Fibroblast of villous mesenchyme (primary cell): ENCODE measurements around the gene SLC35F3. TPM values are rescaled to one million over a fixed set of nuclear protein-coding genes. Genes with fewer than 3 reads are reported as not detected.

Experiments used
- DNase-seq: peaks from one replicate; pipeline ENCODE4 v3.0.0-alpha.2; 2010; ENCODE audit warnings: low read depth
- H3K4me3 ChIP-seq: 2 replicates; pipeline ENCODE4 v1.5.1; 2011; ENCODE audit warnings: low read depth, mild to moderate bottlenecking, low read length
- total RNA-seq: library from RNA; depleted of rRNA; stranded (reverse); fragments of >200 nt; gene quantifications from 2 replicates; pipeline ENCODE4 v1.2.3, GENCODE V29; 2012
- TF ChIP-seq, protein P1 (sequence below): IDR thresholded peaks from 2 replicates; pipeline ENCODE4 v1.5.1; 2012; ENCODE audit warnings: low read depth, mild to moderate bottlenecking, low read length; ENCODE audit not compliant: insufficient read depth

The SLC35F3 gene
- total RNA-seq, 1 donor, result 1.7 TPM

- no peak for DNase-seq
- TF ChIP-seq, protein P1, sequence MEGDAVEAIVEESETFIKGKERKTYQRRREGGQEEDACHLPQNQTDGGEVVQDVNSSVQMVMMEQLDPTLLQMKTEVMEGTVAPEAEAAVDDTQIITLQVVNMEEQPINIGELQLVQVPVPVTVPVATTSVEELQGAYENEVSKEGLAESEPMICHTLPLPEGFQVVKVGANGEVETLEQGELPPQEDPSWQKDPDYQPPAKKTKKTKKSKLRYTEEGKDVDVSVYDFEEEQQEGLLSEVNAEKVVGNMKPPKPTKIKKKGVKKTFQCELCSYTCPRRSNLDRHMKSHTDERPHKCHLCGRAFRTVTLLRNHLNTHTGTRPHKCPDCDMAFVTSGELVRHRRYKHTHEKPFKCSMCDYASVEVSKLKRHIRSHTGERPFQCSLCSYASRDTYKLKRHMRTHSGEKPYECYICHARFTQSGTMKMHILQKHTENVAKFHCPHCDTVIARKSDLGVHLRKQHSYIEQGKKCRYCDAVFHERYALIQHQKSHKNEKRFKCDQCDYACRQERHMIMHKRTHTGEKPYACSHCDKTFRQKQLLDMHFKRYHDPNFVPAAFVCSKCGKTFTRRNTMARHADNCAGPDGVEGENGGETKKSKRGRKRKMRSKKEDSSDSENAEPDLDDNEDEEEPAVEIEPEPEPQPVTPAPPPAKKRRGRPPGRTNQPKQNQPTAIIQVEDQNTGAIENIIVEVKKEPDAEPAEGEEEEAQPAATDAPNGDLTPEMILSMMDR, result no peak
Observed at GRCh38 chr1:234258071-234258470, 353.6 kb downstream of the SLC35F3 start.

GRCh38 chr1:234260578-234260977 is 356.1 kb downstream of the SLC35F3 start:
- H3K4me3 ChIP-seq, result no peak overlapping the region
- TF ChIP-seq, protein P1, result no peak
- DNase-seq, result no peak

More at GRCh38 chr1:234258071-234258470, 353.6 kb downstream of the SLC35F3 start:
- H3K4me3 ChIP-seq, result no peak overlapping the region

DNA sequence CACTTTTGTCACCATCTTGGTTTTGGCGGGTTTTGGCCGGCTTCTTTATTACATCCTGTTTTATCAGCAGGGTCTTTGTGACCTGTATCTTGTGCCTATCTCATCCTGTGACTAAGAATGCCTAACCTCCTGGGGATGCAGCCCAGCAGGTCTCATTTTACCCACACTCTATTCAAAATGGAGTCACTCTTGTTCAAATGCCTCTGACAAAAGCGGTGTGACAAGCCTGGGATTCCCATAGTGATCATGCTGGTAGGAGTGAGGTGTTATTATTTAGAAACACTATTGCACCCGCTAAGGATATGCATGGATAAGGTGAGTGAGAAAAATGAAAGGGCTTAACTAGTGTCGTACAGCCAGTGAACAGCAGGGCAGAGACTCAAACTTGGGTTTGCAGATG is 357.1 kb downstream of the SLC35F3 start:
- no peak overlapping the region for H3K4me3 ChIP-seq
- DNase-seq, result no peak
- TF ChIP-seq, protein P1, result no peak

DNA sequence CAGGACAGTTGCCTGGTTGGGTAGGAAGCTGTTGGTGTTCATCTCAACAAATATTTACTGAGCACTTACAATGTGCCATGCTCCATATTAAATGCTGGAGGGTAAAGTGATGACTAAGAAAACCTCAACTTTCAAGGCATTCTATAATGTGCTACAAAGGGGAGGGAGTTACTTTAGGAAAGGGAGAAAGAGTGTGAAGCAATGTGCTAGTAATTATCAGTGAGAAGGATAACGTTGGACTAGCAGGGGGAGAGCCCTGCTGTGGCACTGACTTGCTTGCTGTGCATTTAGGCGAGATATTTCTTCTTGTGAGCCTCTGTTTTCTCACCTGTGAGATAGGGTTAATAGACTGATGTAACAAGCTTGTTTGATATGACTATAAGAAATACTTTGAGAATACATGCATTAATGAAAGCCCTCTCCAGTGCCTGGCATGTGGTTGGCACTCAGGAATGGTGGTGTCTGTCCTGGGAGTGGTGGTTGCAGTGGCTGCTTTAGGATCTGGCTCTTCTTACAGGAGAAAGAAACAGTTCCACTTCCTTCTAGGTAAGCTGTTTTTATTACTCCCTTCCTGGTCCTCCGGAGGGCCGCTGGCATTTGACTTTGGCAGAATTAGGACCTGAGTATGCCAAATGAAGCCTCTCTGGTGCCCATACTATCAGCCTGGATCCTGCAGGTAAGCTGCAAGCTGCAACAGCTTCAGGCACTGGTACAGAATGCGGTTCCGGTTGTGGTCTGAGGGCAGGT is 357.7 kb downstream of the SLC35F3 start:
- no peak for DNase-seq
- TF ChIP-seq, protein P1, result no peak
- H3K4me3 ChIP-seq, result no peak overlapping the region

GRCh38 chr1:234262754-234263105 is 358.3 kb downstream of the SLC35F3 start:
- TF ChIP-seq, protein P1, result no peak
- DNase-seq, result no peak
- no peak overlapping the region for H3K4me3 ChIP-seq

DNA sequence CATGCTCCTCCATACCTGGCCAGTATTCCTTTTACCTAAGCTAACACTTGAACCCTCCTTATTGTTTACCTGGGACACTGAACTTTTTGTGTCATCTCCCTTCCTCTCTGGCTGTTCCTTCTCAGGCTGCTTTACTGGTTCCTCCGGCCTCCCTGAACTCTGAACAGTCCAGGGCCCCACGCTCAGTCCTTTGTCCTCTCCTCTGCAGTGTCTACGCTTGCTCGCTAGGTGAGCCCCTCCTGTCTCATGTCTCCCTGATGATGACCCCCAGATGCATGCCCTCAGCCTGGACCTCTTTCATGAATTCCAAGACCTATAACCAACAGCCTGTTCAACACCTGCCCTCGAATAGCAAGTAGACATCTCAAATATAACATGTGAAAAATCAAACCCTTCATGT is 360.4 kb downstream of the SLC35F3 start:
- TF ChIP-seq, protein P1, result no peak
- no peak overlapping the region for H3K4me3 ChIP-seq
- no peak for DNase-seq

DNA sequence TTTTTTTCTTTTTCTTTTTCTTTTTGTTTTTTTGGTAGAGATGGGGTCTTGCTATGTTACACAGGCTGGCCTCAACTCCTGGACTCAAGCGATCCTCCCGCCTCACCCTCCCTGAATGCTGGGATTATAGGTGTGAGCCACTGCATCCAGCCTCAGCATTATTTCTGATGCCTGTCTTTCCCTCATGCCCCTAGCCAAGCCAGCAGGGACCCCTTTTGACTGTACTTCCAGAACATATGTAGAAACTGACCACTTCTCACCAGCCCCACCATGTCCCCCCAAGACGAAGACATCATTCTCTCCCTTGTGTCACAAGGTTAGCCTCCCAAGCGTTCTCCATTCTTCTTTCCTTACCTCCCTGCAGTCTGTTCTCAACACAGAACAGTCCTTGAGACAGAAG is 360.8 kb downstream of the SLC35F3 start:
- no peak overlapping the region for H3K4me3 ChIP-seq
- DNase-seq, result no peak
- TF ChIP-seq, protein P1, result no peak
